NCI-H146 treated with DMSO at 0.1 percent for 48 hours (cell line): ENCODE results near the gene ATF4.
A peak's percentile ranks its signal among the peaks of the same experiment; 100 is the strongest.
"Not testable (repeated sequence)": the region's sequence is repeated elsewhere in the genome, so short reads cannot be mapped to it uniquely, and the experiment has no call there.

Experiments
- DNase-seq: peaks from one replicate; lab custom pipeline; 2025; ENCODE audit not compliant: unreplicated experiment; lab: John Stamatoyannopoulos, UW

The ATF4 gene

DNA sequence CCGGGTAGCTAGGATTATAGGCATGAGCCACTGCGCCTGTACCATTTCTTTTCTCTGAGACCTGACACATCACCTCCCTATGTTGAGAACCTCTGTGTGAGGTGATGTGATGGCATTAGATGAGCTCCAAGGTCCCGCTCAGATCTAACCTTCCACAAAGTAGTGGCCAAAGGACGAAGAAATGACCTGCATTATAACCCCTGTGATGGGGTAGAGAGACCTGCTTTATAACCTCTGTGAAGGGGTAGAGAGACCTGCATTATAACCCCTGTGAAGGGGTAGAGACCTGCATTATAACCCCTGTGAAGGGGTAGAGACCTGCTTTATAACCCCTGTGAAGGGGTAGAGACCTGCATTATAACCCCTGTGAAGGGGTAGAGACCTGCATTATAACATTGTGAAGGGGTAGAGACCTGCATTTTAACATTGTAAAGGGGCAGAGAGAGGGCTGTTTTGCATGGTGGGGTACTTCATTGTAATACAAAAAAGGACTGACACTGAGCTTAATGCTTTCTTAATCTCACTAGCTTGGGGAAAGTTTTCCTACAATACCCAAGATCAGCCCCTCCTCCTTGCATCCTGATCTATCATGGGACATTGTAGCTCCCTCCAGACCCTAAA, 9.7 kb upstream of the ATF4 start:
- no peak for DNase-seq

DNA sequence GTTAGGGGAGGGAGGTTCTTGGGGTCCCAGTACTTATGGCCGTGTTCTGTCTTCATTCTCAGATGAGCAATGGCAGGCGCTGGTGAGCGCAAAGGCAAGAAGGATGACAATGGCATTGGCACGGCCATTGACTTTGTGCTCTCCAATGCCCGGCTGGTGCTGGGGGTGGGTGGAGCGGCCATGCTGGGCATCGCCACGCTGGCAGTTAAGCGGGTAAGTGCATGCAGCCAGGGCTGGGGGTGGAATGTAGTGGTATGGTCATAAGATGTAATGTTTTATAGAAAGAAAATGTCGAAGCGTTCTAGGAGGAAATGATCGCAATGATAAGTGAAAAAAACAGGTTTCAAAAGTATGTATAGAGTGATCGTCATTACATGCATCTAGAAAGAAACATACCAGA, 9.1 kb upstream of the ATF4 start:
- no peak for DNase-seq

DNA sequence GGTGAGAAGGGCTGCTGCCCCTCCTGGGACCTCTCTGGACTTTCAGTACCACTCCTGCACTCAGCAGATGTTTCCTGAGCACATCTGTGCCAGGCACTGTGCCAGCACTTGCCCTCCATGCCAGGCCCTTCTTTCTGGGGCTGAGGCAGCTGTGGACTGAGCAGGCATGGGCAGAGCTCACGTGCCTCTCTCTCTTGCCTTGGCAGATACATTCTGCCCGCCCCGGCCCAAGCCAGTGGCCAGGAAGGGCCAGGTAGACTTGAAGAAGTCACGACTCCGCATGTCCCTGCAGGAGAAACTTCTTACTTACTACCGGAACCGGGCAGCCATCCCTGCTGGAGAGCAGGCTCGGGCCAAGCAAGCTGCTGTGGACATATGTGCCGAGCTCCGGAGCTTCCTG, 8.3 kb upstream of the ATF4 start:
- no peak for DNase-seq

DNA sequence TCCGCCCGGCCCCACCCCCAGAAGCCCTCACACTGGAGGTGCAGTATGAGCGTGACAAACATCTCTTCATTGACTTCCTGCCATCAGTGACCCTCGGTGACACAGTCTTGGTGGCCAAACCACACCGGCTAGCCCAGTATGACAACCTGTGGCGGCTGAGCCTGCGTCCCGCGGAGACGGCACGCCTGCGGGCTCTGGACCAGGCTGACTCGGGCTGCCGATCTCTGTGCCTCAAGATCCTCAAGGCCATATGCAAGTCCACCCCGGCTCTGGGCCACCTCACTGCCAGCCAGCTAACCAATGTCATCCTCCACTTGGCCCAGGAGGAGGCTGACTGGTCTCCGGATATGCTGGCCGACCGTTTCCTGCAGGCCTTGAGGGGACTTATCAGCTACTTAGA, 6.6 kb upstream of the ATF4 start:
- no peak for DNase-seq

DNA sequence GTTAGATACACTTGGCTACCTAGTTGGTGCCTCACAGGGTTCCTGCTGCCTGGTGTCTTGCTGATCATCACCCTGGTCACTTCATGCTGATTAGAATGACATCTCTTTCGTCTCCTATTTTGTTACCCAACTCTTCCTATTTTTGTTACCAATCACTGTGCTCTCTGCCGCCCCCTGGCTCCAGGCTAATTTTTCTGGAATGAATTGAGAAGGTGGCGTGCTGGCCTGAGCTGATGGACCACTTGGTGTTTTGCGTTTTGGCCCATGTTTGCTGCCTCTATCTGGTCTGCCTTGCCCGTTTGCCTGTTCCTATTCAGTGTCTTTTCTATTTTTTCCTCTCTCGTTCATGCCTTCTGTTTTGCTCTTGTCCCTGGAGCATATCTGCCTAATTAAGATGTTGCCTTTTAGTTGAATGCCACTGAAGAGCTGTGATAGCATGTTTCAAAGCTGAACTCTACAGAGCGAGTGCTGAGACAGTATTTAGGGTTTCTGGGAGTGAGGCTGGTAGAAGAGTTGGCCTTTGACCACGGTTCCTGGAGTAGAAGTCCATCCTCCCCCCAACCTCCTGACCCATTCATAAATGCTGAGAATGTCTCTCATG, 5.9 kb upstream of the ATF4 start:
- DNase-seq, result no peak

DNA sequence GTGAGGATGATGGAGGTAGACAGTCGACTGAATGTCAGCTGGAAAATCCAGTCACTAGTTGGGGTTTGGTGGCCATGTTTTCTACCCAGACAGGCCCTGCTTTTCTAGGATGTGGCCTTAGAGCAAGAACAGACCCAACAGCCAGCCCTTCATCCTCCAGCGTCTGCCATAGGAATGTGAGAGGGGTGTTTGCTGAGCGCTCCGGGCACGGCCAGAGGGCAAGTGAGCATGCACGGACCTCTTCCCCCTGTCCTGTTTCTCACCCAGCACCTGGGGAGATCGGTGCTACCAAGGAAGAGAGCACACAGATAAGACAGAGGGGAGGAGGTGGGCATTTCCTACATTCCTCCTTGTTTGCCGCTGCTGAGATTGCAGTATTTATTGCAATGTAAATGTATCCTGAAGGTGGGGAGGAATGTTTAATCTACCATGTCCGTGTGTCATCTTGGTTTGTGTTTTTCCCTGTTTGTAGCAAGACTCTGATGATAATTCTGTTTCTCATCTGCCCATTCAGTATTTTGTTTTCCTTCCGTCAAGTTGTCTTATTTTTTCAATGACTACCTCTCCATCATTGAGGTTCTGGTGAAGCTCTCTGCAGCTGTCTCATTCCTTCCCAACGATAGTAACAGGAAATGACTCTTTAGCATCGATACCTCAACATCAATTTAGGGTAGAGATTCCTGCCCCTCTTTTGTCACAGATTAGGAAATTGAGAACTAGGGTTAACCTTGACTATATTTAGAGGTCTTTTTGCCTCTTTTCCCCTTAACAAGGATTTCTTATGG, 4.9 kb upstream of the ATF4 start:
- DNase-seq, result no peak

DNA sequence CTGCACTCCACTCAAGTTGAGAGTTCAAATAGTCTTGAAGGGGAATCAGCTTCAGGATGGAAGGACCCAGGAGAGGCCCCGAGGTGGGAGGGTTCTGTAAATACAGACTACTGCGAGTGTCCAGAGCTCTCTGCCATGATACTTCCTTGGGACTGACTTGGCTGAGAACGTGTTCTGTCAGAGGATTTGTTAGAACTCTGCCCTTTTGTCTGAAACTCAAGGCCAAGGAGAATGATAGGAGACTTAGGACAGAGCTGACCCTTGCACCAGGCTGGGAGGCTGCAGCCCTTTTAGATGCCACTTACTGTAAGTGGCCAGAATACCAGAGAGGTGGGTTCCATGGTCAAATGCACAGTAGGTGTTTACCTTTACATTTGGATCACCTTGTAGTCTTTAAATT, 2.9 kb upstream of the ATF4 start:
- DNase-seq, result no peak

DNA sequence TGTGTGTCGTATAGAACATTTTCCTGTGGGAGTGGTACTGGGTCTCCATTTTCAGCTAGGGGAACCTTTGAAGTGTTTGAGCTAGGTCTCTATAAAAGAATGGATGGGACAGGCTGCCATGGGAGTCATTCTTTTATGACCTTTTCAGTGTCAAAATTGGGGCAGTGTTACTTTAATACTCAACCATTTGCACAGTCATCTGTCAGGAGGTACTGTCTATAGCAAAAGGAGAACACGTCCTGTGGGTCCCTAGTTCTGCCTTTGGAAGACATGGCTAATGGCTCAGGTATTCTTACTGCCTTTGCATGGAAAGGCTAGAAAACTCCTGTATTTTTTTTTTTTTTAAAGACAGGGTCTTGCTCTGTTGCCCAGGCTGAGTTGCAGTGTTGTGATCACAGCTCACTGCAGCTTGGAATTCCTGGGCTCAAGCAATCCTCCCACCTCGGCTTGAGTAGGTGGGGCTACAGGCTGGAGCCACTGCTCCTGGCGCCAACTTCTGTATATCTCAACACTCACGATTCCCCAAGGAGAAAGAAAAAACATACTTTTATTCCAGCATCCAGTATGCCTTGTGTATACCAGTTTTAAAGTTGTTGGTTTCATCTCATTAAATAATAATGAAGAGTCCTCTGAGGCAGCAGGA, 2.1 kb upstream of the ATF4 start:
- DNase-seq, result no peak

DNA sequence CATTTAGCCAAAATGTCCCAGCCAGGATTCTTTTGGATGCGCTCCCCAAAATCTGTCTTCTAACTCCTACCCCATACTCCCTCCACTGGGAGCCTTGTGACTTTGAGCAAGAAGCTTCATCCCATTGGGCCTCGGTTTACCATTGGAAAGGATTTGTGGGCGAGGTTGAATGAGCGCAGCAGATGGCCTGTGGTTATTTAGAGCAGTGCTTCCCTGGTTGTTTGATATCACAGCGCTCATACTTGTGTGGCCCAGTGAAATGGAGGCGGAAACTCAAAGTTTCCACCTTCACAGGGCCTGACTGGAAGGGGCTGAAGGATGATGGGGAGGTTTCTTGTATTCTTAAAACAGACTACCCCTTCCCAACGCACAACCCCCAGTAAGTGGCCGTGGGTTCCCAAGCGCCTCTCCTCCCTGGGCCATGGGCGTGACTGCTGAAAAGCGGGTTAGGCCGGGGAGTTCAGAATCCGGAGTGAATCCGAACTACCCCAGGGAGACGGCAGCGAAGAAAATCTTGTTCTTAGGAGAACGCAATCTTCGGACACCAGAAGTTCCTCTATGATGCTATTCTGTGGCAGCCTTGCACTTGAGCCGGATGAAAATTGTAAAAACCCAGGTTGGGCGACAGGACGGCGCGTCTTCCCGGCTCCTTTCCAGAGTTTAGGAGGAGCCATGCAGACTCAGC, 1.2 kb upstream of the ATF4 start:
- DNase-seq, result no peak

DNA sequence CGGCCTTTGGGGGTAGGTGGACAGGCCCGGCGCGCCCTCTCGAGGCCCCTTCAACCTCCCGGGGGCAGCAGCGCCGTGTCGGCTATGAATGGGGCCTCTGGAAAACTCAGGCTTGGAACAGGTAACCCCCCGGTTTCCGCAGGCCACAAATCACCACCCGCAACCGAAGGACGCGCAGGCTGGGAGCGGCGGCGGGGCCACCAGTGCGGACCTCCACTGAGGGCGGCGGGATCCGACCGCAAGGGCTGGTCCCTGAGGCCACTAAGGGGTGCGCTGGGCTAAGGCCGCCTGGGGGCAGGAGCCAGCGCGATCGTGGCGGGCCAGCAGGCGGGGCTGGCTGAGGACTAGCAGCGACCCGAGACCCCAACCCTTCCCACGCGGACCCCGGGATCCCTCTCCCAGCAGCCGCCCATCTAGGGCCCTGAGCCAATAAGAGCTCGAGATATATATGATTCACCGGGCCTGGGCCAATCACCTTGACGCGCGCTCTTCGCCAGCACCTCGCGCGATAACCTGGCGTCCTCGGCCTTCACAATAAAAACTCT, 609 bp upstream of the ATF4 start:
- peak; percentile 93 for DNase-seq

DNA sequence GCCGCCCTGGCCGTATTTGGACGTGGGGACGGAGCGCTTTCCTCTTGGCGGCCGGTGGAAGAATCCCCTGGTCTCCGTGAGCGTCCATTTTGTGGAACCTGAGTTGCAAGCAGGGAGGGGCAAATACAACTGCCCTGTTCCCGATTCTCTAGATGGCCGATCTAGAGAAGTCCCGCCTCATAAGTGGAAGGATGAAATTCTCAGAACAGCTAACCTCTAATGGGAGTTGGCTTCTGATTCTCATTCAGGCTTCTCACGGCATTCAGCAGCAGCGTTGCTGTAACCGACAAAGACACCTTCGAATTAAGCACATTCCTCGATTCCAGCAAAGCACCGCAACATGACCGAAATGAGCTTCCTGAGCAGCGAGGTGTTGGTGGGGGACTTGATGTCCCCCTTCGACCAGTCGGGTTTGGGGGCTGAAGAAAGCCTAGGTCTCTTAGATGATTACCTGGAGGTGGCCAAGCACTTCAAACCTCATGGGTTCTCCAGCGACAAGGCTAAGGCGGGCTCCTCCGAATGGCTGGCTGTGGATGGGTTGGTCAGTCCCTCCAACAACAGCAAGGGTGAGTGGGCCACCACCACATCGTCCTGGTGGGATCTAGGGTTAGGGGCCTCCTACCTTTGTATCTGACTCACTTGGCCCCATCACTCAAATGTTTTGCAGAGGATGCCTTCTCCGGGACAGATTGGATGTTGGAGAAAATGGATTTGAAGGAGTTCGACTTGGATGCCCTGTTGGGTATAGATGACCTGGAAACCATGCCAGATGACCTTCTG, 934 bp downstream of the ATF4 start:
- DNase-seq, result not testable (repeated sequence)

DNA sequence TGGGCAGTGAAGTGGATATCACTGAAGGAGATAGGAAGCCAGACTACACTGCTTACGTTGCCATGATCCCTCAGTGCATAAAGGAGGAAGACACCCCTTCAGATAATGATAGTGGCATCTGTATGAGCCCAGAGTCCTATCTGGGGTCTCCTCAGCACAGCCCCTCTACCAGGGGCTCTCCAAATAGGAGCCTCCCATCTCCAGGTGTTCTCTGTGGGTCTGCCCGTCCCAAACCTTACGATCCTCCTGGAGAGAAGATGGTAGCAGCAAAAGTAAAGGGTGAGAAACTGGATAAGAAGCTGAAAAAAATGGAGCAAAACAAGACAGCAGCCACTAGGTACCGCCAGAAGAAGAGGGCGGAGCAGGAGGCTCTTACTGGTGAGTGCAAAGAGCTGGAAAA, 1.7 kb downstream of the ATF4 start:
- not testable (repeated sequence) for DNase-seq

DNA sequence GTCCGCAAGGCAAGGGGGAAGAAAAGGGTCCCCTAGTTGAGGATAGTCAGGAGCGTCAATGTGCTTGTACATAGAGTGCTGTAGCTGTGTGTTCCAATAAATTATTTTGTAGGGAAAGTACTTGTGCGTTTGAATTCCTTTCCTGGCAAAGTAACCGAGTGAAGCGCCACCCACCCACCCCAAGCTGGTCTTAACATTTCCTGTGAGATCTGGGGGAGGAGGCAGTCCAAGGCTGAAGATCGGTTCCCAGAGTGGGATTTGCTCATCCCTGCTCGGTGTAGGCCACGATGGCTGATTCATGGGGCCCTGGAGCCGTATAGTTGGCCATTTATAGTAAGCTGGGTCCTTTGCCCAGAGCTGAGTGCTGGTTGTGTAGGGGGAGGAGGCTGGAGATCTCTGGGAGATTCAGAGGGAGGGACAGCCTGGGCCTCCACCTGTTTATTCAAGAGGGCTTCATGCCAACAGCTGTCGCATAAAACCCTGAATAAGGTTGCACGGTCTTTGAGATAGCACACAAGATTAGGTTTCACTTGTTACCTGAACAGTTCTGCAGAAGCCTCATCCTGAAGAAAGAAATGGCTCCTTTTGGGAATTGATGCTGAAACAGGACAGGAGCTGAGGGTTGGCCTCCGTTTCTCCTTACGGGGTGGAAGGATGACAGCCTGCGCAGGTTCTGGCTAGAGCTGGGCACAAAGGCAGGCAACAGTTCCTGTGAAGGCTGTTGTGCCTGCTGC, 2.4 kb downstream of the ATF4 start:
- DNase-seq, result no peak

DNA sequence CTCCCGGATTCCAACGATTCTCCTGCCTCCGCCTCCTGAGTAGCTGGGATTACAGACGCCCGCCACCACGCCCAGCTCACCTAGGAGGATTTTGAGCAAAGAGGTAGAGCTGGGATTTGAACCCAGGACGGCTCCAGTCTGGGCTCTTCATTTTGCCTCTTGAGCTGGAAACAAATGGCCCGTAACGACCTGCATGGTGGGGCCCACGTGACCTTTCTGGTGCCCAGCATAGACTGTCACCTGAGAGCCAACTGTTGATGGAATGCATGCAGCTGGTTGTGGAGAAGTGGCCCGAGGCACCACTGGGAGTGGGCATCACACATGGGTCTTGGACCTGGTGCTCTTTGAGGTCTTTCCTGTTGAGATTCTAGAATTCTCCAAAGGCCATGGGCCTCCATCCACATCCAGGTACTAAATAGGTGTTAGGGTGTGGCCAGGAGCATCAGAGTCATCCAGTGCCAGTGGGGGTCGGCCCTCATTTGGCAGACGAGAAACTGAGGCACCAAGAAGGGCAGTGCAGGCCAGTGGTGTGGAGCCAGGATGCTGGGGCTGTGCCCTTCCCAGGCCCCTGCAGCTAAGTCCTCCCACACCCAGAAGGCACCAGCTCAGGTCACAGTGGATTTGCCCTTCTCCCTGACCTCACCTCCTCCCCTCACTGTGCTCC, 3.9 kb downstream of the ATF4 start:
- DNase-seq, result no peak

DNA sequence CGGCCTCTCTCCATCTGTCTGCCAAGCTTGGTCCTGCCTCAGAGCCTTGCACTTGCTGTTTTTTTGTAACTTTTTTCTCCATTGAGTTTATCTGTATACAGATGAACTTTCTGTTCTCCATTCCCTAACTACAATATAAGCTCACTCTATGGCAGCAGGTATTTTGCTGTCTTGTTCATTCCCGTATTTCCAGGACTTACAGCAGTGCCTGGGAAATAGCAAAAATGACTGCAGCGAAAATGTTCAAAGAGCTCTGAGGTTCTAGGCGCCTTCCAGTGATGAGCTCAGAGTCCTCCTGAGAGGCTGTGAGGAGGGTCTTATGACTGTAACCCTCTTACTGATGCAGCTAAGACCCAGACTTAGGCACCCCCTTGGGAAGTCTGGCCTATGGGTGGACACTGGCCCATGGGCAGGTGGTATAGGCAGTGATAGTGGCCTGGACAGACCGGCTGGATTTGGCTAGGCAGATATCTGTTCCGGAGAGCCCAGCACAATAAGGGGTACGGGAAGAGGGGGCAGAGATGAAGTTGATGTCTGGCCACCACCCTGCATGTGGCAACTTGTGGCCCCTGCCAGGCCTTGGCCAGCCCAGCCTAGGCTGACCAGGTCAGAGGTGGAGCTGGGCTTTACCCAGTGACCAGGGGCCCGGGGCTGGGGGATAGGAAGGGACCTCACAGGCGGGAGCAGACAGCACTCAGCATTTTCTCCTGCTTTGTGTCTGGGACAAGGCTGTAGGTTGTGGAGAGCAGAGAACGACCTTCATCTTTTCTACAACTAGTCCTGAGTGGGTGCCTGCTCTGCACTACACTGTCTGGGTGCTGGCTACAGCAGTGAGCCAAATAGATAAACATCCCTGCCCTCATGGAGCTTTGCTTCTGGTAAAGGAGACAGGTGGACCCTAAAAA, 4.6 kb downstream of the ATF4 start:
- DNase-seq, result no peak

DNA sequence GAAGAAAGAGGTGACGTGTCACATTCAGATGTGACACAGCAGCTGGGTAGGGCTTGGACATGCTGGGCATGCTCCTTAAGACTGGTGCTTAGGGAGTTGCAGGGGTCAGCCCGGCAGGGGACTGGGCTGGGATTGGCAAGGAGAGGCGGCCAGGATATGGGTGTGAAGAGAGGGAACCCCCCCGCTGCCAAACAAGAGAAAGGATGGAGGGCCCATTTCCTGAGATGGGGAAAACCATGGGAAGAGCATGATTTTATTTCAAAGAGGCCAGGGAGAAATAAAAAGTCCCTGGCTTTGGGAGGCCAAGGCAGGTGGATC, 5.3 kb downstream of the ATF4 start:
- DNase-seq, result no peak

DNA sequence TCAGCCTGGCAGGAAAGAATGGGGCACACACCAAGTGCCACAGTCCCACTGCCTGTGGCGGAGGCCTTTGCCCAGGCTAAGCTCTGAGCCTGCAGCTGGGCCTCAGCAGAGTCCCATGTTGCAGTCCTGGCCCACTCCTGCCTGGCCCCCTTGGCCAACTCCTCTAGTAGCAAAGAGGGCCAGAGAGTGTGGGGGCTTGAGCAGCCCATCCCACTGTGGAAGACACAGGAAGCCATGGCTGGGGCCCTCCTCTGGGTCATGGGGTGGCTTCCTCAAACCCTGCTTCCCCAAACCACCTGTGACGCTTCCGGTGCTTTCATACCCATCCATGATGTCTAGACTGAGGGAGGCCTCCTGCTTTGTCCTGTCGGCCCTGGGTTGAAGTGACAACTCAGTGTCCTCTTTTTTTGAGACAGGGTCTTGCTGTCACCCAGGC, 6.4 kb downstream of the ATF4 start:
- no peak for DNase-seq

DNA sequence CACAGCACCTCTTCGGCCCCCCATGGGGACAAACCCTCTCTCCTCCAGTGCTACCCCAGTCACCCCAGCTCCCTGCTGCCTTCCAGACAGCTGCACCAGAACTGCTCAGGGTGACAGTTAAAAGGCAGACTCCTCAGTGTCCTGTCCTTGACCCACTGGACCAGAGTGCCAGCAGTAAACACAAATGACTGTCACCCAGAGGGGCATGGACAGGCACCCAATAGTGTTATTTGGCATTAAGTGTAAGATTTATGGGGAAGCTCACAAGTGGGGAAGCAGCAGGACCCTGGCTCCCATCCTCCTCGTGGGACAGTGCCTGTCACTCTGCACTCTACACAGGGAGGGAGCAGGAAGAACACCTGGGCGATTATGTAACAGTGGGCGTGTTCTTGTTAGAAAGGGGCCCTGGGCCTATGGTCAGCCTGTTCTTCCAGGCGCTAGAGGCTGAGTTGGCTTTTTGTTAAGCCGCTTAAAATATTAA, 7.2 kb downstream of the ATF4 start:
- peak; percentile 16 for DNase-seq
